NB4 (cell line): ENCODE measurements around the gene TIMP1.

Source experiments
- MYC ChIP-seq: IDR thresholded peaks from 2 replicates; pipeline ENCODE4 v1.6.1; 2011; ENCODE audit warnings: low read depth, low read length
- POLR2A ChIP-seq: IDR thresholded peaks from 2 replicates; pipeline ENCODE4 v1.6.1; 2011; ENCODE audit warnings: mild to moderate bottlenecking; ENCODE audit not compliant: insufficient read length; ENCODE audit errors: extremely low read depth
- TF ChIP-seq, protein P1 (sequence below): IDR thresholded peaks from one replicate; pipeline ENCODE4 v1.5.1; 2012; ENCODE audit warnings: low read depth, low read length
- TF ChIP-seq, protein P2 (sequence below): IDR thresholded peaks from 2 replicates; pipeline ENCODE4 v1.6.1; 2011; ENCODE audit warnings: low read depth, low read length

DNA sequence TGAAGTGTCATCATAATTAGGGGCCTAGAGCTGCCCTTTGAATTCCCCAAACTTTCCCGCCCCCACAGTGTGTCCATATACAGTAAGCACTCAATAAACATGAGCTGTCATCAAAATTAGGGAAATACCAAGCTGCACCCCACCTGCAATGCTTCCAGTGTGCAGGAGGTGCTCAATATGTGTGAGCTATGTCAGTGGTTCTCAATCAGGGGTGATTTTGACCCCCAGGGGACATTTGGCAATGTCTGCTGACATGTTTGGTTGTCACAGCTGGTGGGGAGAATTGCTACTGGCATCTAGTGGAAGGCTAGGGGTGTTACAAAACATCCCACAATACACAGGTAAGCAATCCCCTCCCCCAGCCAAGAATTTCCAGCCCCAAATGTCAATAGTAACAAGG, 46.7 kb downstream of the TIMP1 start:
- TF ChIP-seq MYC (no peak), POLR2A (no peak)
- TF ChIP-seq, protein P1, sequence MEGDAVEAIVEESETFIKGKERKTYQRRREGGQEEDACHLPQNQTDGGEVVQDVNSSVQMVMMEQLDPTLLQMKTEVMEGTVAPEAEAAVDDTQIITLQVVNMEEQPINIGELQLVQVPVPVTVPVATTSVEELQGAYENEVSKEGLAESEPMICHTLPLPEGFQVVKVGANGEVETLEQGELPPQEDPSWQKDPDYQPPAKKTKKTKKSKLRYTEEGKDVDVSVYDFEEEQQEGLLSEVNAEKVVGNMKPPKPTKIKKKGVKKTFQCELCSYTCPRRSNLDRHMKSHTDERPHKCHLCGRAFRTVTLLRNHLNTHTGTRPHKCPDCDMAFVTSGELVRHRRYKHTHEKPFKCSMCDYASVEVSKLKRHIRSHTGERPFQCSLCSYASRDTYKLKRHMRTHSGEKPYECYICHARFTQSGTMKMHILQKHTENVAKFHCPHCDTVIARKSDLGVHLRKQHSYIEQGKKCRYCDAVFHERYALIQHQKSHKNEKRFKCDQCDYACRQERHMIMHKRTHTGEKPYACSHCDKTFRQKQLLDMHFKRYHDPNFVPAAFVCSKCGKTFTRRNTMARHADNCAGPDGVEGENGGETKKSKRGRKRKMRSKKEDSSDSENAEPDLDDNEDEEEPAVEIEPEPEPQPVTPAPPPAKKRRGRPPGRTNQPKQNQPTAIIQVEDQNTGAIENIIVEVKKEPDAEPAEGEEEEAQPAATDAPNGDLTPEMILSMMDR: peak; percentile 40
- TF ChIP-seq, protein P2, sequence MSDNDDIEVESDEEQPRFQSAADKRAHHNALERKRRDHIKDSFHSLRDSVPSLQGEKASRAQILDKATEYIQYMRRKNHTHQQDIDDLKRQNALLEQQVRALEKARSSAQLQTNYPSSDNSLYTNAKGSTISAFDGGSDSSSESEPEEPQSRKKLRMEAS: no peak
